ENCODE results near the gene EIF4G3.
"Not testable (repeated sequence)": the region's sequence is repeated elsewhere in the genome, so short reads cannot be mapped to it uniquely, and the experiment has no call there.

The EIF4G3 gene

DNA sequence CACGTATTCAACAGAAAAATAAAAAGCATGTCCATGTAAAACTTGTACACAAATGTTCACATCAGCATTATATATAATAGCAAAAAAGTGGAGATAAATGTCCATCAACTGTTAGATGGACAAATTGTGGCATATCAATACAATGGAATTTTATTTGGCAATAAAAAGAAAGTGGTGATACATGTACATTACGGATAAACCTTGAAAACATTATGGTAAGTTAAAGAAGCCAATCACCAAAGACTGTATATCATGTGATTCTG lies 76.9 kb downstream of the EIF4G3 start:
- no peak for DNase-seq

DNA sequence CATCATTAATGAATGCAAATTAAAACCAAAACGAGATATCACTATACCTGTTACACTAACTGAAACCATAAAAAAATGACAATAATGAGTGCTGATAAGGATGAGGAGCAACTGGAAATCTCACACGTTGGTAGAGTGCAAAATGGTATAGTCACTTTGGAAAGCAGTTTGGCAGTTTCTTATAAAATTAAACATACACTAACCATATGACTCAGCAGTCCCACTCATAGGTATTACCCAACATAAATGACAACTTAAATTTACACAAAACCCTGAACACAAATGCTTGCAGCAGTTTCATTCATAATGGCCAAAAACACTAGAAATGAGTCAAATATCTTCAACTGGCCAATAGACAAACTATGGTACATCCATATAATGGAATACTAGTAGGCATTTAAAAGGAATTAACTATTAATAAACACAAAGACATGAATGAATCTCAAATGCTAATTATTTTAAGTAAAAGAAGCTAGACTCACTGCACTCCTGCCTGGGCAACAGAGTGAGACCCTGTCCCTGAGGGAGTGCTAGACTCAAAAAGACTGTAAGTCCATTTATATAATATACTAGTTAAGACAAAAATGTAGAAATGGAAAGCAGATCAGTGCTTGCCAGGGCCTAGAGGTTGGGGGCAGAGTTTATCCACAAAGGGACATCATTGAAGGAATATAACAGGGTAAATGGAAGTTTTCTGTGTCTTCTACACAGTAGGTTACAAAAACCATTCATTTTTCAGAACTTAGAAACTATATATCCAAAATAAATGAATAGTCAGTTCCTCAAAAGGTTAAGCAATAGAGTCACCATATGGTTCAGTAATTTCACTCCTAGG lies 77.4 kb downstream of the EIF4G3 start:
- no peak for DNase-seq

GRCh38 chr1:21098186-21098915 lies 78.3 kb downstream of the EIF4G3 start:
- no peak for DNase-seq

DNA sequence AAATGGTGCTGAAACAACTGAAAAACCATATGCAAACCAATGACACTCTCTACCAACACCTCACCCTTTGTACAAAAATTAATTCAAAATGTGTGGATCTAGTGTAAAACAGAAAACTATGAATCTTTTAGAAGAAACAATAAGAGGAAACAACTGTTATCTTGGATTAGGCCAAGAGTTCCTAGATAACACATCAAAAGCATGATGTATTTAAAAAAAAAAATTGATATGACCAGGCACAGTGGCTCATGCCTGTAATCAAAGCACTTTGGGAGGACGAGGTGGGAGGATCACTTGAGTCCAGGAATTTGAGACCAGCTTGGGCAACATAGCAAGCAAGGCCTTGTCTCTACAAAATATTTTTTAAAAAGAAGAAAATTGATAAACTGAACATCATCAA lies 79.0 kb downstream of the EIF4G3 start:
- no peak for DNase-seq

- no peak for DNase-seq
These were observed 80.7 kb downstream of the EIF4G3 start for GRCh38 chr1:21095976-21096375.

- not testable (repeated sequence) for DNase-seq
These were observed 82.4 kb downstream of the EIF4G3 start for GRCh38 chr1:21094282-21094681.

- not testable (repeated sequence) for DNase-seq
These were observed 83.3 kb downstream of the EIF4G3 start for GRCh38 chr1:21093271-21093958.

DNA sequence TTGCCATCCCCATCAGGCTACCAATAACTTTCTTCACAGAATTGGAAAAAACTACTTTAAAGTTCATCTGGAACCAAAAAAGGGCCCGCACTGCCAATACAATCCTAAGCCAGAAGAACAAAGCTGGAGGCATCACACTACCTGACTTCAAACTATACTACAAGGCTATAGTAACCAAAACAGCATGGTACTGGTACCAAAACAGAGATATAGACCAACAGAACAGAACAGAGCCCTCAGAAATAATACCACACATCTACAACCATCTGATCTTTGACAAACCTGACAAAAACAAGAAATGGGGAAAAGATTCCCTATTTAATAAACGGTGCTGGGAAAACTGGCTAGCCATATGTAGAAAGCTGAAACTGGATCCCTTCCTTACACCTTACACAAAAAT lies 84.2 kb downstream of the EIF4G3 start:
- DNase-seq: not testable (repeated sequence)

GRCh38 chr1:21091053-21091690 lies 85.5 kb downstream of the EIF4G3 start:
- DNase-seq: not testable (repeated sequence)

DNA sequence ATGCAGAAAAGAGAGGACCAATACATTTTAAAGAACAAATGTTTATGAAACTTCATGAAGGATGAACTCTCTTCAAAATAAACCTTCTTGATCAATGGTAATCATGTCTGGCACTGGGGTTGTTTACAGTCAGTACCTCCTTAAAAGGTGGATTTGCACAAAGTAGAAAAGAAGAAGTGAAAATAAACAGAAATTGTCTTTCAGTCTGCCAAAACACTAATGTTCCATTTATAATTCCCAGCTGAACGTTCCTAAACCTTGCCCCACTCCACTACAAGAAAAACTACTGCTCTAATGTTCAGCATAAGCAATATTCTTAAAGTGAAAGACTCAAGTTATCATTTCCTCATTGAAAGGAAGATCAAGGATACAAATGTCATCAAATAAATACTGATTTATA lies 86.2 kb downstream of the EIF4G3 start:
- DNase-seq: no peak

DNA sequence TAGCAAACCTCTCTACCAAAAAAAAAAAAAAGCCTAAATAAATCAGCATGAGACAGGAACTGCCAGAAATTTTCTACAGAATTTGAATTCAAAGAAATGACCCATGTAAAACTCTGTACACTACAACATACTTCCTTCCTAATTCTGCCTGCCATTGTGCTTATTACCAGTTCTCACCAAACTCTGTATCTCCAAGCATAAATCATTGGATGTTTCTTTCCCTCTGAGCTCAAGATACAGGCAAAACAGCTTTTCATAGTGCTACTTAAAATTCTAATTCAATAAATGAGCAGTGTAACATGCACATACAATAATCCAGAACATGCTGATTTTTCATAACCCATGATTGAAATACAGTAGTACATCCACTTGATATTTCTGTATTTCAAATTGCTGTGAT lies 87.0 kb downstream of the EIF4G3 start:
- no peak for DNase-seq

GRCh38 chr1:21089299-21089698 lies 87.4 kb downstream of the EIF4G3 start:
- no peak for DNase-seq

DNA sequence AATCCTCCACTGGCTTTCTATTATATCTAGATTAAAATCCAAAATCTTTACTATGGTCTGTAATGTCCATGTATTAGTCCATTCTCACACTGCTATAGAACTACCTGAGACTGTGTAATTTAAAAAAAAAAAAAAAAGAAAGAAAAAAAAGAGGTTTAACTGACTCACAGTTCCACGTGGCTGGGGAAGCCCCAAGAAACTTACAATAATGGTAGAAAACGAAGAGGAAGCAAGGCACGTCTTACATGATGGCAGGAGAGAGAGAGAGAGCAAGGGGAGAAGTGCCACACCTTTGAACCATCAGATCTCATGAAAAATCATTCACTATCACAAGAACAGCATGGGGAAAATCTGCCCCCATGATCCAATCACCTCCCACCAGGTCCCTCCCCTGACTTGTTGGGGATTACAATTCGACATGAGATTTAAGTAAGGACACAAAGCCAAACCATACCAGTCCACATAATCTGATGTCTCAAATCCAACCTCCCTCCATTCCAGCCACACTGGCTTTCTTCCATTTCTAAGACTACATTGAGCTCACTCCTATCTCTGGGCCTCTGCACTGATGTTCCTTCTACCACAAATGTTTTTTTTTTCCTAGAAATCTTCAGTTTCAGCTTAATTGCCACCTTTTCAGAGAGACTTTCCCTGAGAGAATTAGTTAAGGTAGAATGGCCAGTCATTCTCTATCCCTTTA lies 92.4 kb downstream of the EIF4G3 start:
- no peak for DNase-seq

GRCh38 chr1:21082073-21082472 lies 94.6 kb downstream of the EIF4G3 start:
- no peak for DNase-seq

- DNase-seq: no peak
These were observed 99.6 kb downstream of the EIF4G3 start for GRCh38 chr1:21077085-21077484.

GRCh38 chr1:21072721-21073120 lies 104.0 kb downstream of the EIF4G3 start:
- no peak for DNase-seq

- no peak for DNase-seq
These were observed 107.1 kb downstream of the EIF4G3 start for GRCh38 chr1:21069549-21069948.

GRCh38 chr1:21068937-21069336 lies 107.8 kb downstream of the EIF4G3 start:
- no peak for DNase-seq

DNA sequence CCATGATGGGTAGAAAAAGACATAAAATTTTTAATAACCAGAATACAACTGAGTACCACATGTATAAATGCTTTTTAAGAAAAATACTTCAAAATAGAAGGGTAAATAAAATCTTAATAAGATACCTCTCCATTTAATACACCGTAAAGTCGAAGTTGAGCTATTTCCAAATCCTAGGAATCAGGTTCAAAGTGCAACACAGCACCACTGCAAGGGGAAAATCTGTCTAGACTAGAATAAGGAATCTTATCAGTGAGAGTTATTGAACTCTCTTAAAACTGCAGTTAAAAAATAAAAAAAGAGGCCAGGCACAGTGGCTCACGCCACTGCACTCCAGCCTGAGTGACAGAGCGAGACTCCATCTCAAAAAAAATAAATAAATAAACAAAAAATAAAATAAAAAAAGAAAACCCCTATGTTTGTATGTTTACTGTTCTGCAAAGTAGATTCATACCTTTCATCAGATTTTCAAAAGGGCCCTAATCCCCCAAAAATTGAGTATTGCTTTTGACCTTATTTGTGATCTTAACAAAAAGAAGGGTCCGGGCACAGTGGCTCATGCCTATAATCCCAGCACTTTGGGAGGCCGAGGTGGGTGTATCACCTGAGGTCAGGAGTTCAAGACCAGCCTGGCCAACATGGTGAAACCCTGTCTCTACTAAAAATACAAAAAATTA lies 109.0 kb downstream of the EIF4G3 start:
- DNase-seq: no peak

DNA sequence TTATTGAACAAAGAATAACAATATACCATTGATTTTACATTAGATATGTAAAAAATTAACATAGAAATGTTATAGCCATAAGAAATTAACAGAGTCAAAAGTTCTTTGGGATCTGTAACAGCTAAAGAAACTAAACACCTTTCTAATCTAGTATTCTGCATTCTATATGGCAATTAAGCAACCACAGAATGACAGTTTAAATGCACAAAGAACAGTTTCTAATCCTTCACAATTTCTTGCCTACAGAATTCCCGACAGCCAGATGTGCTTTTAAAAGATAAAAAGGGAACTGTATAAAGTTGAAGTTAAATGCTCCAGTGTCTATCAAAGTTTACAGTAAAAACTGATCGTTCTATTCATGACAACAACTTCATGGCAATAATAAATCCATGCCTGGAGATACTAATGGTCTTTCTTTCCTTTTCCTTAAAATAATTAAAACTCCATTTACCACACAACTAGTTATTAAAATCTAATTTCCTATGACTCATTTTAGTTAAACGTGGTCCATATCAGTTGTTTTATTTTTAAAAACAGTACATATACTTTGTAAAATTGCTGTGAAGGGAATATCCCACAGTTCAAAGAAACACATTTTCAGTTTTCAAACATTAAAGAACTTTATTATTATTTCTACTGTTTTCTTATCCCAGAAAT lies 110.2 kb downstream of the EIF4G3 start:
- no peak for DNase-seq

DNA sequence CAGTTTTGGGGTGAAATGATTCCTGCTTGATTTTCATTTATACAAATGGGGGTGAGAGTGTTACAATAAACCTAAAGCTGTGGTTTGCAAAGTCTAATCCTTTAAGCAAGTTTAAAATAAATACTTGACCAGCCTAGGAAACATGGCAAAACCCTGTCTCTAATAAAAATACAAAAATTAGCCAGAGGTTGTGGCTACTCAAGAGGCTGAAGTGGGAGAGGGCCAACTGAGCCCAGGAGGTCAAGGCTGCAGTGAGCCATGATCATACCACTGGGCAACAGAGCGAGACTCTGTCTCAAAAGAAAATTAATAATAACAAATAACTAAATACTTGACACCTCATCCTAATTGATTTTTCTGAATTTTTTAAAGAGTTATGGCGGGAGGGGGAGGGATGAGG lies 110.8 kb downstream of the EIF4G3 start:
- no peak for DNase-seq

- no peak for DNase-seq
These were observed 112.6 kb downstream of the EIF4G3 start for GRCh38 chr1:21064057-21064456.
